ENCODE data around the gene MAN2A2. TPM values are rescaled to one million over a fixed set of nuclear protein-coding genes. Genes with fewer than 3 reads are reported as not detected.

The MAN2A2 gene
- total RNA-seq, 4 donors from 2014 or later = 56.8 to 124 (median 92.4) TPM

DNA sequence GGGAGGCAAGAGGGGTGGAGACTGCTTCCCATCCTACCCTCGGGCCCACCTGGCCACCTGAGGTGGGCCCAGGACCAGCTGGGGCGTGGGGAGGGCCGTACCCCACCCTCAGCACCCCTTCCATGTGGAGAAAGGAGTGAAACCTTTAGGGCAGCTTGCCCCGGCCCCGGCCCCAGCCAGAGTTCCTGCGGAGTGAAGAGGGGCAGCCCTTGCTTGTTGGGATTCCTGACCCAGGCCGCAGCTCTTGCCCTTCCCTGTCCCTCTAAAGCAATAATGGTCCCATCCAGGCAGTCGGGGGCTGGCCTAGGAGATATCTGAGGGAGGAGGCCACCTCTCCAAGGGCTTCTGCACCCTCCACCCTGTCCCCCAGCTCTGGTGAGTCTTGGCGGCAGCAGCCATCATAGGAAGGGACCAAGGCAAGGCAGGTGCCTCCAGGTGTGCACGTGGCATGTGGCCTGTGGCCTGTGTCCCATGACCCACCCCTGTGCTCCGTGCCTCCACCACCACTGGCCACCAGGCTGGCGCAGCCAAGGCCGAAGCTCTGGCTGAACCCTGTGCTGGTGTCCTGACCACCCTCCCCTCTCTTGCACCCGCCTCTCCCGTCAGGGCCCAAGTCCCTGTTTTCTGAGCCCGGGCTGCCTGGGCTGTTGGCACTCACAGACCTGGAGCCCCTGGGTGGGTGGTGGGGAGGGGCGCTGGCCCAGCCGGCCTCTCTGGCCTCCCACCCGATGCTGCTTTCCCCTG is 21.0 kb upstream of the MAN2A2 start:
- TF ChIP-seq, protein P1, sequence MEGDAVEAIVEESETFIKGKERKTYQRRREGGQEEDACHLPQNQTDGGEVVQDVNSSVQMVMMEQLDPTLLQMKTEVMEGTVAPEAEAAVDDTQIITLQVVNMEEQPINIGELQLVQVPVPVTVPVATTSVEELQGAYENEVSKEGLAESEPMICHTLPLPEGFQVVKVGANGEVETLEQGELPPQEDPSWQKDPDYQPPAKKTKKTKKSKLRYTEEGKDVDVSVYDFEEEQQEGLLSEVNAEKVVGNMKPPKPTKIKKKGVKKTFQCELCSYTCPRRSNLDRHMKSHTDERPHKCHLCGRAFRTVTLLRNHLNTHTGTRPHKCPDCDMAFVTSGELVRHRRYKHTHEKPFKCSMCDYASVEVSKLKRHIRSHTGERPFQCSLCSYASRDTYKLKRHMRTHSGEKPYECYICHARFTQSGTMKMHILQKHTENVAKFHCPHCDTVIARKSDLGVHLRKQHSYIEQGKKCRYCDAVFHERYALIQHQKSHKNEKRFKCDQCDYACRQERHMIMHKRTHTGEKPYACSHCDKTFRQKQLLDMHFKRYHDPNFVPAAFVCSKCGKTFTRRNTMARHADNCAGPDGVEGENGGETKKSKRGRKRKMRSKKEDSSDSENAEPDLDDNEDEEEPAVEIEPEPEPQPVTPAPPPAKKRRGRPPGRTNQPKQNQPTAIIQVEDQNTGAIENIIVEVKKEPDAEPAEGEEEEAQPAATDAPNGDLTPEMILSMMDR (IDR thresholded peaks at IDR 0.05 in 4 of 5, conservative IDR thresholded peaks at IDR 0.05 in 1 of 5) = no peak
- TF ChIP-seq POLR2A (IDR thresholded peaks at IDR 0.05) = no peak
- Histone ChIP-seq H3K27me3 (no peaks in the 10 kb centered on the region), H3K4me3 (no peak overlapping the region), H3K4me1 (peaks cover 7 to 8% of the 10 kb centered on the region in 2 donors), H3K9me3 (no peaks in the 10 kb centered on the region), H3K36me3 (peaks cover 0 to 55% of the 10 kb centered on the region in 2 donors), H3K27ac (peak overlapping the region in 3 of 4 donors; percentile 86 to 90 (median 88))
- in situ Hi-C loops (cut with MboI; ENCODE audit: low sequenced_read_pairs in 4 of 4) (loop anchor here (25.0 kb wide), 3 partner anchors 170 to 570 kb away; partner anchors contain the start of gene BLM (in 2 of the 4)), intact Hi-C loops (cut with DNase I; ENCODE audit: low total_unique reads) (loop anchor here (10.0 kb wide), 1 partner anchor 557 kb away; no protein-coding TSS in a partner anchor)
- DNase-seq = no peak
- ATAC-seq = no peak

DNA sequence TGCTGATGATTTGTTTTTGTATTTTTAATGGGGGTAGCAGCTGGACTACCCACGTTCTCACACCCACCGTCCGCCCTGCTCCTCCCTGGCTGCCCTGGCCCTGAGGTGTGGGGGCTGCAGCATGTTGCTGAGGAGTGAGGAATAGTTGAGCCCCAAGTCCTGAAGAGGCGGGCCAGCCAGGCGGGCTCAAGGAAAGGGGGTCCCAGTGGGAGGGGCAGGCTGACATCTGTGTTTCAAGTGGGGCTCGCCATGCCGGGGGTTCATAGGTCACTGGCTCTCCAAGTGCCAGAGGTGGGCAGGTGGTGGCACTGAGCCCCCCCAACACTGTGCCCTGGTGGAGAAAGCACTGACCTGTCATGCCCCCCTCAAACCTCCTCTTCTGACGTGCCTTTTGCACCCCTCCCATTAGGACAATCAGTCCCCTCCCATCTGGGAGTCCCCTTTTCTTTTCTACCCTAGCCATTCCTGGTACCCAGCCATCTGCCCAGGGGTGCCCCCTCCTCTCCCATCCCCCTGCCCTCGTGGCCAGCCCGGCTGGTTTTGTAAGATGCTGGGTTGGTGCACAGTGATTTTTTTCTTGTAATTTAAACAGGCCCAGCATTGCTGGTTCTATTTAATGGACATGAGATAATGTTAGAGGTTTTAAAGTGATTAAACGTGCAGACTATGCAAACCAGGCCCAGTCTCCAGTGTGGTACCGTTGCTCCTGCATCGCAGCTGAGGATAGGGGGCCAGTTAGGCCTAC is 20.1 kb upstream of the MAN2A2 start:
- ATAC-seq (no peak), DNase-seq (no peak)
- peaks cover 0 to 47% of the 10 kb centered on the region in 2 donors for H3K36me3 ChIP-seq
- intact Hi-C loops (cut with DNase I; ENCODE audit: low total_unique reads) = loop anchor here (10.0 kb wide), 1 partner anchor 558 kb away; no protein-coding TSS in a partner anchor
- no peaks in the 10 kb centered on the region for H3K27me3 ChIP-seq
- peaks cover 7 to 8% of the 10 kb centered on the region in 2 donors for H3K4me1 ChIP-seq
- H3K4me3 ChIP-seq = peak overlapping the region in 1 of 4 donors; percentile 67
- H3K27ac ChIP-seq = peak overlapping the region; percentile 86 to 90 (median 88)
- H3K9me3 ChIP-seq = no peaks in the 10 kb centered on the region
- in situ Hi-C loops (cut with MboI; ENCODE audit: low sequenced_read_pairs in 4 of 4) = loop anchor here (25.0 kb wide), 3 partner anchors 171 to 571 kb away; partner anchors contain the start of gene BLM (in 2 of the 4)
- TF ChIP-seq, protein P1 (IDR thresholded peaks at IDR 0.05 in 4 of 5, conservative IDR thresholded peaks at IDR 0.05 in 1 of 5) = no peak

DNA sequence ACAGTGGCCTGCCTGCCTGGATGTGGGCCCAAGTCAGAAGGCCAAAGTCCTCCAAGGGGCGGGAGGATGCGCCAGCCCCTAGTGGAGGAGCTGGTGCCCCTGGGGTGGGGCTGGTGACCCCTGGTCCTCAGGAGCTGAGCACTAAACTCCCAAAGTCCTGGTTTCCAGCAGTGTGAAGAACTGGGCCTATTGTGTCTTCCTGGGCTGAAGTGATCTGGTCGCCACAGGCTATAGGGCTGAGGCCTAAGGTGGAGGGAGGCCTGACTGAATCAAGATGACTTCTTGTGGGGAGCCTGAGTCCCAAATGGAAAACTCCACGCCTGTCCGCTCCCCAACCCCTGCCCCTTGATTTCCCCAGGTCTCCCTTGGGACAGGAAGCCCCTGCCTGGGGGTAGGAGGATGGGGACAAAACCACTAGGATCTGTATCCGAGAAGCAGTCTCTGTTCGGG is 19.6 kb upstream of the MAN2A2 start:
- peak overlapping the region; percentile 57 to 67 (median 62) for H3K4me3 ChIP-seq
- TF ChIP-seq POLR2A (IDR thresholded peaks at IDR 0.05) = no peak
- TF ChIP-seq, protein P1 (IDR thresholded peaks at IDR 0.05 in 4 of 5, conservative IDR thresholded peaks at IDR 0.05 in 1 of 5) = no peak
- no peaks in the 10 kb centered on the region for H3K9me3 ChIP-seq
- in situ Hi-C loops (cut with MboI; ENCODE audit: low sequenced_read_pairs in 4 of 4) = loop anchor here (25.0 kb wide), 3 partner anchors 171 to 571 kb away; partner anchors contain the start of gene BLM (in 2 of the 4)
- DNase-seq (peak in 1 of 2 donors; percentile 11), ATAC-seq (no peak)
- no peaks in the 10 kb centered on the region for H3K27me3 ChIP-seq
- H3K4me1 ChIP-seq = peaks cover 7 to 8% of the 10 kb centered on the region in 2 donors
- intact Hi-C loops (cut with DNase I; ENCODE audit: low total_unique reads) = loop anchor here (10.0 kb wide), 1 partner anchor 559 kb away; no protein-coding TSS in a partner anchor
- H3K36me3 ChIP-seq = peaks cover 0 to 41% of the 10 kb centered on the region in 2 donors
- peak overlapping the region; percentile 86 to 90 (median 88) for H3K27ac ChIP-seq

DNA sequence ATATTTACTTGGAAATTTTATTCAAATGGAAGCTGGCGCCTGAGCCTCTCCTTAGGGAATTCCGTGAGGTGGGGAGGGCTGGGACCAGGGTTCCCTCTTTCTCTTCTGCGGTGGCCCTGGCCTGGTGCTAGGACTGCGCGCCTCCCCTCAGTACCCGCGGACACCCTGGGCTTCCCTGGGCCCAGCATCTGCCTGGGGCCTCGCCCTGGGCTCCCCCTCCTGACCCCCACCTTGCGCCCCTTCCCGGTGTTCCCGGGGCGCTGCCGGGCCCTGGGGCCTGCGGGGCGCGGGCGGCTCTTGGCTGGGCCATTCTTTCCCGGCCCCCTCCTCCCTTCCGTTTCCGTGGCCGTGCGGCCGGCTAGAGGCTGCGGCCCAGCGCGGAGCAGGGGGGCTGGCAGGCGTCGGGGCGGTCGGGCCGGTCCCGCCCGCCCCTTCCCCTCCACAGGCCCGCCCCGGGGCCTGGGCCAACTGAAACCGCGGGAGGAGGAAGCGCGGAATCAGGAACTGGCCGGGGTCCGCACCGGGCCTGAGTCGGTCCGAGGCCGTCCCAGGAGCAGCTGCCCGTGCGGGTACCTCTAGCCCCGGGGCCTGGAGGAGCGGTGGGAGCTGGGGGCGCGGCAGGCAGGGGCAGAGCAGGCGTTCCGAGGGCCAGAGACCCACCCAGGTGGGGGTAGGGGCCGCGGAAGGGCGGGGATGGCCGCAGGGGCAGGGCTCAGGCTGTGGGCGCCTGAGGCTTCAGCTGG is 19.0 kb upstream of the MAN2A2 start, which contains the start of gene FES:
TSS of gene FES (plus strand) at position 529 of the 743 bp plus-strand sequence. CDS start 542 bp downstream, outside the sequence.
- DNase-seq = peak in 1 of 2 donors; percentile 29
- no peaks in the 10 kb centered on the region for H3K27me3 ChIP-seq
- ATAC-seq = peak; percentile 28 to 46
- peak within 1 kb of the TSS; percentile 57 to 67 (median 62) for H3K4me3 ChIP-seq
- TF ChIP-seq, protein P1 (IDR thresholded peaks at IDR 0.05 in 4 of 5, conservative IDR thresholded peaks at IDR 0.05 in 1 of 5) = no peak
- peak; percentile 45 to 66 for TF ChIP-seq POLR2A (IDR thresholded peaks at IDR 0.05)
- H3K4me1 ChIP-seq = peaks cover 7 to 8% of the 10 kb centered on the region in 2 donors
- H3K9me3 ChIP-seq = no peaks in the 10 kb centered on the region
- in situ Hi-C loops (cut with MboI; ENCODE audit: low sequenced_read_pairs in 4 of 4) = loop anchor here (25.0 kb wide), 3 partner anchors 172 to 572 kb away; partner anchors contain the start of gene BLM (in 2 of the 4)
- peaks cover 0 to 35% of the 10 kb centered on the region in 2 donors for H3K36me3 ChIP-seq
- intact Hi-C loops (cut with DNase I; ENCODE audit: low total_unique reads) = loop anchor here (10.0 kb wide), 1 partner anchor 559 kb away; no protein-coding TSS in a partner anchor
- H3K27ac ChIP-seq = peak within 1 kb of the TSS; percentile 86 to 90 (median 88)
